ENCODE results near the gene PSENEN. TPM values are rescaled to one million over a fixed set of nuclear protein-coding genes. Genes with fewer than 3 reads are reported as not detected.

Gene PSENEN
- total RNA-seq, 1 experiment from 2014 or later: 108 TPM

DNA sequence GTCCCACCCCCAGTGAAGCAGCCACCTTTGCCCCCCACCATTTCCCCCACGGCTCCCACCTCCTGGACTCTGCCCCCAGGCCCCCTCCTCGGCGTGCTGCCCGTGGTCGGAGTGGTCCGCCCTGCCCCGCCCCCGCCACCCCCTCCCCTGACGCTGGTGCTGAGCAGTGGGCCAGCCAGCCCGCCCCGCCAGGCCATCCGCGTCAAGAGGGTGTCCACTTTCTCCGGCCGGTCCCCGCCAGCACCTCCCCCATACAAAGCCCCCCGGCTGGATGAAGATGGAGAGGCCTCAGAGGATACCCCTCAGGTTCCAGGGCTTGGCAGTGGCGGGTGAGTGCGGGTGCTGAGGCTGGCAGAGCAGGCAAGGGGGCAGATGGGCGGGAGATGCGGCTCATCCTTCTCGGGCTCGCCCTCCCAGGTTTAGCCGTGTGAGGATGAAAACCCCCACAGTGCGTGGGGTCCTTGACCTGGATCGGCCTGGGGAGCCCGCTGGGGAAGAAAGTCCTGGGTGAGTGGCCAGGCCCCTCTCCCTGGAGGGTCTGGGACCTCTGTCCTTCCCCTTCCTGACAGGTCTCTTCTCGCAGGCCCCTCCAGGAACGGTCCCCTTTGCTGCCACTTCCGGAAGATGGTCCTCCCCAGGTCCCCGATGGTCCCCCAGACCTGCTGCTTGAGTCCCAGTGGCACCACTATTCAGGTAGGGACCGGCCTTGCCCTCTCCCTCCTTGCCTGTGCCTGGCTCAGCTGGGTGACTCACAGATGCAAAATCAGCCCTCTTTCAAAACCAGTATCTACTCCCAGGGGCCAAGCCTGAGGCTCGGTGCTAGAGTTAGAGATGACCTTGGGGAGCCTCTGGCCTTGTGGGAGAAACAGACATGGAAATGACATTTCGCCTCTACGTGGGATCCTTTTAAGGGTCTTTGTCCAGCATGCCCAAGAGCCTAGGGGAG is 12.0 kb upstream of the PSENEN start:
- DNase-seq (ENCODE audit: low read depth): no peak

DNA sequence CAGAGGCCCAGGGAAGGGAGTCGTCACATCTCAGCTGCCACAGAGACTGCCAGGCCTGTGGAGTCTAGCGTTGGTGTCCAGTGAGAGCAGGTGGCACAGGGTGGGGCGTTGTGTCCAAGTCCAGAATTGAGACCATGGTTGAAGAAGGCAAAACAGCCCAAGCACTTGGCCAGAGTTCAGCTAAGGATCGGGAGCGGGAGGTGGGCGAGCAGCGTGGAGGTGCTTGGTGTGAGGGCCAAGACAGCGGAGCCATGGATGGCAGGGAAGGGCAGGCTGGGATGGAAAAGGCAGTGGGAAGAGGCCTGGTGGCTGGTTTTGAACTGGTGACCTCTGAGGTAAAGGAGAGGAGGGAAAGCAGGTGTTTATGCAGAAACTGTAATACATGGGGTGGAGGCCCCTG is 11.2 kb upstream of the PSENEN start:
- DNase-seq (ENCODE audit: low read depth): no peak

DNA sequence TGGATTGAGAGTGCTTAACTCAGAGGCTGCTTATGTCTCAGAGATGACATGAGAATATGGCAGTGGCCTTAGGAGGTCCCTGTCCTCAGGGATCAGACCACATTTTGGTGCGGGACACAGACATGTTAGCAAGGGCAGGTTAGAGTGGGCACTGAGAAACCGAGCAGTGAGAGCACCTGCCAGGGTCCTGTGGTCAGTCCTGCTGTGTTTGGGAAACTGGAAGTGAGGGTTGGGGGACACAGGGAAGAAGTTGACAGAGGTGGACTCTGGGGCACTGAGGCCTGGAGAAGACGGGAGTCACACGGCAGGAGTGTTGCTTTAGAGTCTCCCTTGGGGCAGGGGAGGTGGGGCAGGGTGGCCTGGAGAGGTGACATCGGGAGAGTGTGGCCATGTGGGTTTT is 10.6 kb upstream of the PSENEN start:
- DNase-seq (ENCODE audit: low read depth): no peak

DNA sequence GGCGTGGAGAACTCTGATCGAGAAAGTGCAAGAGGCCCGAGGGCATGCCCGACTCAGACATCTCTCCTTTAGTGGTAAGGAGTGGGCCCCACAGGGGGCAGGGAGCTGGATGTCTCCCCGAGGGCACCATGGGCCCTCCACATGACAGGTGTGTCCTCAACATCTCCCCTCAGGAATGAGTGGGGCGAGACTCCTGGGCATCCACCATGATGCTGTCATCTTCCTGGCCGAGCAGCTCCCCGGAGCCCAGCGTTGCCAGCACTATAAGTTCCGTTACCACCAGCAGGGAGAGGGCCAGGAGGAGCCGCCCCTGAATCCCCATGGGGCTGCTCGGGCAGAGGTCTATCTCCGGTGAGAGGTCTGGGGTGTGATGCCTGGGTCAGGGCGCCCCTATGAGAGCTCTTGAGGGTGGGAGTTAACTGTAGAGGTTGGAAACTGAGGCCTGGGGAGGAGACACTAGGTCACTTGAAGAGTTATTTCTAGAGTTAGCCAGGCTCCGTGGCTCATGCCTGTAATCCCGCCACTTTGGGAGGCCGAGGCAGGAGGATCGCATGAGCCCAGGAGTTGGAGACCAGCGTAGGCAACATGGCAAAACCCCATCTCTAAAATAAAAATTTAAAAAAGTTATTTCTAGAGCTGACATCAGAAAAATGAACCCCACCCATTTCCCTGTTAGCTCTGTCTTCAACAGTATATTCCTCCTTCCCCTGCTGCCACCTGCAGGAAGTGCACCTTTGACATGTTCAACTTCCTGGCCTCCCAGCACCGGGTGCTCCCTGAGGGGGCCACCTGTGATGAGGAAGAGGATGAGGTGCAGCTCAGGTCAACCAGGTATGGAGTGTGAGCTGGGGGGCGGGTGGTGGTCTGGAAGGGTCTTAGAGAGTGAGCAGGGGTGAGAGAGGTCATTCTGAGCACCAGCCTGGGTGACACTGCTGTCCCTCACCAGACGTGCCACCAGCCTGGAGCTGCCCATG is 8.3 kb upstream of the PSENEN start:
- DNase-seq (ENCODE audit: low read depth): no peak

DNA sequence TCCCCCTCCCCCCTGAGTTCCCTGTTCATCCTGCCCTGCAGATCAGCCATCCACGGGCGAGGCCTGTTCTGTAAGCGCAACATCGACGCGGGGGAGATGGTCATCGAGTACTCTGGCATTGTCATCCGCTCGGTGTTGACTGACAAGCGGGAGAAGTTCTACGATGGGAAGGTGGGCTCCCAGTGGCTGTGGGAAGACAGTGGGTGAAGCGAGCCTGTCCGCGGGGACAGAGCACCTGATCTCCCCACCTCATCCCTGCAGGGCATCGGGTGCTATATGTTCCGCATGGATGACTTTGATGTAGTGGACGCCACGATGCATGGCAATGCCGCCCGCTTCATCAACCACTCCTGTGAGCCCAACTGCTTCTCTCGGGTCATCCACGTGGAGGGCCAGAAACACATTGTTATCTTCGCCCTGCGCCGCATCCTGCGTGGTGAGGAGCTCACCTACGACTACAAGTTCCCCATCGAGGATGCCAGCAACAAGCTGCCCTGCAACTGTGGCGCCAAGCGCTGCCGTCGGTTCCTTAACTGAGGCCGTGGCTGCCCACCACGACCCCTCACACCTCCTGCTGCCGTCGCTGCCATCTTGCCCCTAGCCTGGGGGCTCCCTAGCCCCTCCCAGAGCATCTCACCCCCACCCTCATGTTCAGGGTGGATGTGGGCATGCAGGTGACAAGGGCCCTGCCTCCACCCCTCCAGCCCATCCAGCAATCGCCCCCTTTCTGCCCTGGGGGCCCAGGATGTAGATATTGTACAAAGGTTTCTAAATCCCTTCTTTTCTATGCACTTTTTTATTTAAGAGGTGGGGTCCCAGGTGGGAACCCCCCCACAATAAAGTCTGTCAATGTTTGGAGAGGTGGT is 7.2 kb upstream of the PSENEN start:
- no peak for DNase-seq (ENCODE audit: low read depth)

DNA sequence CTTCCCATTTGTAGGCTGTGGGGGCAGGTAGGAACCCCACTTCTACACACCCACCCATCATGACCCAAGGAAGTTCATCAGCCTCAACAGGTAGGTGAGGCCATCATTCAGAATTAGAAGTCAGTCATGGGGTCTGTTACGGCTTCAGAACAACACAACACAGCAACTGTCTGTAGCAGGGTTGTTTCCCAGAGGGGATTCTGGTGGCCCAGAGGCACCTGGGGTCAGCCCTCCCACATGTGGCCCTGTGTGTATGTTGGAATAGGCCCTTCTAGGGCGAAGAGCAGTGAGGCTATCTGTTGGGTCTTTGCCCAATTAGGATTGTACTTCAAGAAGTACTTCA is 6.6 kb upstream of the PSENEN start:
- DNase-seq (ENCODE audit: low read depth): no peak

DNA sequence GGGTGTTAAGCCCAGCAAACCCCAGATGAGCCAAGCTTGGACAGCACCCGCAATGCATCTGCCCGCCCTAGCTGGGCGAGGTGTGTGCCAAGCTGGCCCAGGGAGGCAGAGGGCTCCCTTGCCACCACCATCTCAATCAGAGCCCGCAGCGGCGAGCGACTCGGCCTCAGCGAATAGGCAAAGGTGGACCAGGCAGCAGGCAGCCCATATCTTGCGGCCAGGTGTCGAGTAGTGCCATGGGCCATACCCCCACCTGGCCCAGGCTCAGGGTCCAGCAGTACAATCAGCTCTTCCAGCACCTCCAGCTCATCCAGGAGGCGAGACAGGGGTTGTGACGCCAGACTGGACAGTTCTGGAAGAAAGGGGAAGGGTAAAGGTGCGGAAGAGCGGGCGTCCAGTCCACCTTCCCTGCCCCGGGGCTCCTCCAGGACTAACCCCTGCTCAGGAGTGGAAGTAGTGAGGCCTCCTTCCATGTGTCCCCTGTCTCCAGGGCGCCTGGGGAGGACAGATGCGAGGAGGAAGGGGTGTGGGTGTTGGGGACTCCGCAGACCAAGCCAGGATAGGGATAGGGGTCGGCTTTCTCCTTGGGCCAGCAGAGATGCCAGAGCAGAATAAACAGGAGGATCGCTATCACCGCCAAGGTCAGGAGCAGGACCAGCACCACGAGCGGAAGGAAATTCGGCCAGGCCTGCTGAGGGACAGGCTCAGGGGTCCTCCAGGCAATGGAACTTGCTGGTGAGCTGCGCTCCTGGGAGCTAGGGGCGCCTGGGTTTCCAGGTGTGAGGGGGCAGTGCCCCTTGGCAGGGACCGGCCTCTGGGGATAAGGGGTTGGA is 6.0 kb upstream of the PSENEN start:
- no peak for DNase-seq (ENCODE audit: low read depth)

DNA sequence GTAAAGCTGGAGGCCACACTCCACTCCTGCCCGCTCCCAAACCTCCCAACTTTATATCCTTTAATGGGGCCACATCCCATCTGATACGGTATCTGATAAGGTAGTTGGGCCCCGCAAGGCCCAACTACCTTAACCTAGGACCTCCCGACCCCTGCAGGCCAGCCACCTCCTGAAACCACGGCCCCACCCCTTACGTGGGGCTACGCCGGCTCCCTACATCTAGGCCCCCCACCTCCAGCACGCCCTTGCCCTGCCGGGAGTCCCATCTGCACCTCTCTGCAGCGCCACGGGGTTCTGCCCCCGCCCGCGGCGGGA is 5.4 kb upstream of the PSENEN start:
- DNase-seq (ENCODE audit: low read depth): no peak

DNA sequence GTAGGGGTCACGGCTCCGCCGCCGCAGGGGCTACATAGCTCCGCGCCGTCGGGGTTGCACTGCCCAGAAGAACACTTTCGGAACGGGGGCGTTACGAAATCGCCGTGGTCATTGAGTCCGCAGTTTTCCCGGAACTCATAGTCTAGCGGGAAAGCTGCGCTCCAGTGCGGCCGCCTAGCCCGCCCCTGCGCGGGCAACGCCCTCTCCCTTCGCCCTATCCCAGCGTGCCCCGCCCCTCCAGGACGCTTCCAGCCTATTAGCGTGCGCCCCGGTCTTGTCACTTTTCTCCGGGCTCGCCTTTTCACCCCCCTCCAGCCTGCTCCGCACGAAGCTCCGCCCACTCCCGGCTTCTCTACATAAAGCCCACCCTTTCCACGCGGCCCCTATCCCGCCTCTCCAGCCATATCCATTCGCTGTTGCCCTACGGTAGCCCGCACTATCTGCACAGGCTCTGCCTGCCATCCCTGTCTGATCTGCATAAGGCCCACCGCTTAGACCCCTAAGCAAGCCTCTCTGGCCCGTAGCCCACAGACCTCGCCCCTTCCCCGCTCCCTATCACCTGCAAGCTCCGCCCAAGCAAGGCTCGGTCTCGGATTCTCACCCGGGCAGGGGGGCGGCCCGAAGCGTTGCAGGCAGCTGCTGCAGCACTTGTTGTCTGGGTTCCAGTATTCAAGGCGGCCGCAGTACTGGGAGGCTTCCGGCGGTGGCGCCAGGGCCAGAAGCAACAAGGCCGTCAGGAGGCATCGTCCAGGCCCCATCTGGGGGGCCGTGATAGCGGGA is 4.8 kb upstream of the PSENEN start:
- peak; percentile 97 for DNase-seq (ENCODE audit: low read depth)

DNA sequence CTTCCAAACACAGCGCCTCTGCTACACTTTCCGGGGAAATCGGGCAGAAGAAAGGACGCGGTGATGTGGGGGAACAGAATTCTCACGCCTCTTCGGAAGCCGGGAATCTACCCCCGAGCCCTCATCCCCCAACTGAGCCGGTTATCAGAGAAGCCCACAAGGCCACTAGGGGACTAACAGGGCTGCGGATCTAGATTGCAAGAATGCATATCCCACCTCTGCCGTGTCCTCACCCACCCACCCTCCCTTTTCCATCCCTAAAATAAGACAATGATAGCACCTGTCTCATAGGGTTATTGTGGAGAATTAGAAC is 4.3 kb upstream of the PSENEN start:
- DNase-seq (ENCODE audit: low read depth): no peak

DNA sequence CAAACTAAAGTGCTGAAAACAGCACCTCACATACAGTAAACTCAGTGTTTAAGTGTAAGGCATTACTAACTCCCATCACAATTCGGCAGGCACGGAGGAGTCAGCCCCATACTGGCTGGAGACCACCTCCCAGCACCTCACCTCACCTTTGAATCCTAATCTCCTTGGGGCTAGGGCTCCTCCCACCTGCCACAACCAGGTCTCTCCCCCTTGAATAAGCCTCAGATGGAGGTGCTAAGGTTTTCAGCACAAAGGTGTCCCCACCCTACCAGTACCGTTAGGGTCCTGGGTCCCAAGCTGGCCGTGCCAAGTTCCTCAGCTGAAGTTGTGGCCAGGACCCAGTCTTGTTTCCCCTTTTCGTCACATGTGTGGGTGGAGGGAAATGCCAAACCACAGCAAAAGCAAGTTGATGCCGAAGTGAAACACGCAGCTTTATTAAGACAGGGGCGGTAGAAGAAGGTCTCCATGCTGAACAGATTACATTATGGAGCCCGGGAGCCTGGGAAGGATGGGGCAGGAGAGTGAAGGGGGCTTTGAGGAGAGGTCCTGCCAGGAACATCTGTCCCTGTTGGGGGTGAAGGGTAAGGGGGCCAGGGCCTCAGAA is 3.2 kb upstream of the PSENEN start, which contains the start of gene IGFLR1:
Gene IGFLR1 (minus strand): TSS at position 332 of the 604 bp plus-strand sequence. CDS start 1,272 bp downstream, outside the sequence.
- DNase-seq (ENCODE audit: low read depth): no peak

DNA sequence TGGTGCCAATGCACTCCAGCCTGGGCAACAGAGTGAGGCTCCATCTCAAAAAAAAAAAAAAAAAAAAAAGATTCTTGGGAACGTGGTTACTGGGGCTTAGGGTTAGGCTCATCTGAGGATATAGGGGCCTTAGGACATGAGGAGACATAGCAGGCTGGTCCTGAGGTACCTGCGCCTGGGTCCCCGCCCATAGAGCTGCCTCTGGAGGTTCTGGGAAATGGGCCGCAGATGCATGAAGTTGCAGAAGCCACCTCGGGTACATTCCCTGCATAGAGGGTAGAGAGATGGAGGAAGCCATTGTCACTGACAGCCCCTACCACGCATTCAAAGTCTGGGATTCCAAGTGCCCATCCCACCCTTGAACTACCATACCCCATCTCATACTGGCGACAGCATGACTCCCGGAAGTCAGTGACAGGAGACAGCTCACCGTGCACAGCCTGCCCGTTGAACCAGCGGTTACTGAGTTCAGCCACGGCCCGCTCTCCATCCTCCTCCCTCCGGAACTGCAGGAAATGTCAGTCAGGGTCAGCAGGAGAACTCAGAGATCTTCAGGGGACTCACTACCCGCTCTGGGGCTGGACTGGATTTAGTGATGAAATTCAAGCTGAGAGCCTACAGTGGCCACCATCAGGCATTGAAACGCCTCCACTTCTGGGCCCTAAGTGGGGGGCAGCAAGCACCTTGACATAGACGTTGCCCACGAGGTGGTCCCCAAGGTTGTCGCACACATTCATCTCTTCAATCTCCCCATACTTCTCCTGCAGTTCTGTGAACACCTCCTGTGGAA is 1.6 kb upstream of the PSENEN start:
- no peak for DNase-seq (ENCODE audit: low read depth)

DNA sequence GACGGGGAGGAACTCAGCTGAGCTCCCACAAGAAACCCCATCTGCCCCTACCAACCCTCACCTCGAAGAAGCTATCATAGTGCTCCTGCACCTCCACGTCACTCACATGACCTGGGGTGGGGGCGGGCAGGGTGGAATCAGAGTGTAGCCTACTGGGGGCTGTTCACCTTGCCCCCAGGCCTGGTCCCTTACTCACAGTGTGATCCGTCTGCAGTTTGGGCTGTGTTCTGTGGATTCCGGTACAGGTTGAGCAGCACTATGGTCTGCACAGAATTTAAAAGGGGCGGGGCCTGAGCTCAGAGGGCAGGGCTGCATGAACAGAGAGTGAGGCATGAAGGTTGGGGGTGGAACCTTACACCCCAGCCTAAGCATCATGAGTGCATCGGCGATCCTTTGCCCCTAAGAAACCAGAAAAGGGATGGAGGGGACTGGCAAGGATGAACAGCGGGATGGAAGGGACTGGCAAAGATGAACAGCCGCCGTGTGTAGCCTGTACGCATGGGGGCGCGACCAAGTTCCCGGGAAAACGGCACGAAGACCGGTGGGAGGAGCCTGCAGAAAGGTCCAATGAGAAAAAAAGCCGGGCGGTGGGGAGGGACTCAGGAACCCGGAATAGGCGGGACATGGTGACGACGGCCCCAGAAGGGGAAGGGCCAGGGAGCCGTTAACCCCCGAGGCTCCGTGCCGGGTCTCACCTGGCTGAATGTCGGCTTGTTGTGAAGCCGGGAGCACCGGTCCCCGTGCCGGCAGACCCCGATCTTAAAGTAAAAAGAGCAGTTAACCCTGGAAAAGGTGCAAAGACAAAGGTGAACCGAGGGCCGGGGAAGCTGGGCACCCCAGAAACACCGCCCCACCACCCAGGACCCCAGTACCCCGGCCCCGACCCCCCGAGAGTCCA is 772 bp upstream of the PSENEN start:
- DNase-seq (ENCODE audit: low read depth): peak; percentile 96

DNA sequence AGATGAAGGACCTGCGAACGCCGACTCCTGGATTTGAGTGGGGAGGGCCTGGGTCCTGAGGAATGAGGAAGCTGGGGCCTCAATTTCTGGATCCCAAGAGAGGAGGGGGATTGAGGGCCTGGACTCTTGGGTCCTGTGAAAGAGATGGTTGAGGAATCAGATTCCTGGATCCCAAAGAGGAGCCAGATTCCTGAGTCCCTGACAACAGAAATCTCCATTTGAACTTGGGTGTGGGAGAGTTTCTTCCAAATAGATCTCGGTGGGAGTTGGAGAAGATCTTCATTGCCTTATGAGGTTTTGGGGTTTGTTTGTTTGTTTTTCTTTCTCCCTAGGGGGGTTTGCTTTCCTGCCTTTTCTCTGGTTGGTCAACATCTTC is 624 bp downstream of the PSENEN start:
- no peak for DNase-seq (ENCODE audit: low read depth)

DNA sequence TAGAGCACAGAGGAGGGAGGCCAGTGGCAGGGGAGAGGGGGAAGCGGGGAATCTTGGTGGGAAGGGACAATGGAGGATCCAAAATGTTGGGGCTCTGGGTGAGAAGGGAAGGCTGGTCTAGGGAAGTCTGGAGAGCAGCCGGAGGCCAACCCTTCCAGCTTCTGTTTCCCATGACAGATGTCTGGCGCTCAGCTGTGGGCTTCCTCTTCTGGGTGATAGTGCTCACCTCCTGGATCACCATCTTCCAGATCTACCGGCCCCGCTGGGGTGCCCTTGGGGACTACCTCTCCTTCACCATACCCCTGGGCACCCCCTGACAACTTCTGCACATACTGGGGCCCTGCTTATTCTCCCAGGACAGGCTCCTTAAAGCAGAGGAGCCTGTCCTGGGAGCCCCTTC is 1.1 kb downstream of the PSENEN start:
- DNase-seq (ENCODE audit: low read depth): no peak

DNA sequence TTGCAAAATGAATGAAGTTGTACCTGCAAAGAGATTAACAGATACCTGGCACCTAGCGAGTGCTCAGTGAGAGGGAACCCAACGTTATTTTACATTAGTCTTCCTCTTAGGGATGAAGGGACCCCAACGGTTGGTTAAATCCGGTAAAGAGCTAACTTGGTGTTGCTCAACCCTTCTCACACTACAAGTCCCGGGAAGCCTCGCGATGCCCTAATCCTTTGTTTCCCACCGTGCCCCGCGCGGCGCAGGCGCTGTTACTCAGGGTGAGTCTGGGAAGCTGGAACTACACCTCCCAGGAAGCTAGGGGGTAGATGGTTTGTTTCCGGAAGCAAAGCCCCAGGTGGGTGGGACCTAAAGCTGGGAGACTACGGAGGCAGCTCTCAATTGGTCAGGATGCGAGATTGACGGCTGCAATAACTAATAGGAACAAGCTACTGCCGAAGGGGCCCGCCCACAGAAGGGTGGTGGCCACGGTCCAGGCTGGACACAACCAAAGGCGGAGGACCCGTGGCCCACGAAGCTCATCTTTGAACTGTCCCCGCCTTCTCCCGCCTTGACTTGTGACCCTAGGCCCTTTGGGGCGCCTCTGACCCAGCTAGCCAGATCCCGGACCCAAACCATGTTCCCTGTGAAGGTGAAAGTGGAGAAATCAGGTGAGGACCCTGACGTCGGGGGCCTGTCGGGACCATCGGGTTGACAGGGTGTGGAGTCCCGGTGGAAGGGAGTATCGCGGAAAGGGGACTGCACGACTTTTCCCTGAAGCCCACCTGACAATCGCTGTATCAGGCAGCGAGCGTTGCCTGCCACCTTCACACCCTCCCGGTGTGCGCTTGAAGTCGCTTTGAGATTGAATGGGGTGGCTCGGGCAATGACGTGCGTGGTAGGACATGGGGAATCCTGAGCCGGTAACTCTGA is 2.9 kb downstream of the PSENEN start, which contains the start of gene LIN37:
Gene LIN37 (plus strand): TSS at position 471 of the 915 bp plus-strand sequence. CDS start 149 bp downstream, at position 620.
- DNase-seq (ENCODE audit: low read depth): peak; percentile 99

DNA sequence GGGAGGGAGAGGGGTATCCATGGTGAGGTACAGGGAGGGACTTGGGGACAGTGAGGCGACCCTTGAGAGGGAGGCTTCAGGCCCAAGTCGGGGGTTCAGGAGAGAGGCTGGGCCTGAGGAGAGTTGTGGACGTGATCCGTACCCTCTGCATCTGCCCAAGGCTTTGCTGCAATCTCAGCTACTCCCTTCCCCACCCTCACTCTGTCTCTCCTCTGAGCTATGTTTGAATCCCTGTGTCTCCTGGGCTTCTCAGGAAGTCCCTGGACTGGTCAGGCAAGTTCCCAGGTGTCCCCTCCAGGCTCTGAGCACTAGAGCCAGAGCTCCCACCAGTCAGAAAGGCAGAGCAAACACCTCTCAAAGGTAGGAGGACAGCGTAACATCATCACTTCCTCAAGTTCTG is 4.7 kb downstream of the PSENEN start:
- no peak for DNase-seq (ENCODE audit: low read depth)

Measured in M059J (cell line).